Neural progenitor cell (in vitro differentiated cells): ENCODE measurements around the gene MAPK9.

Experiments
- EZH2 ChIP-seq: fragments of 200-600 bp; sonication (generic); IDR thresholded peaks from 2 replicates; pipeline ENCODE4 v1.6.1; 2017; ENCODE audit warnings: antibody characterized with exemption, mild to moderate bottlenecking, moderate library complexity
- EZH2phosphoT487 ChIP-seq: fragments of 200-600 bp; sonication (generic); IDR thresholded peaks from 2 replicates; pipeline ENCODE4 v1.6.1; 2017; ENCODE audit warnings: antibody characterized with exemption
- TF ChIP-seq, protein P1 (sequence below): fragments of 200-600 bp; sonication (generic); IDR thresholded peaks from 2 replicates; pipeline ENCODE4 v1.5.1; 2017; ENCODE audit warnings: antibody characterized with exemption, mild to moderate bottlenecking

DNA sequence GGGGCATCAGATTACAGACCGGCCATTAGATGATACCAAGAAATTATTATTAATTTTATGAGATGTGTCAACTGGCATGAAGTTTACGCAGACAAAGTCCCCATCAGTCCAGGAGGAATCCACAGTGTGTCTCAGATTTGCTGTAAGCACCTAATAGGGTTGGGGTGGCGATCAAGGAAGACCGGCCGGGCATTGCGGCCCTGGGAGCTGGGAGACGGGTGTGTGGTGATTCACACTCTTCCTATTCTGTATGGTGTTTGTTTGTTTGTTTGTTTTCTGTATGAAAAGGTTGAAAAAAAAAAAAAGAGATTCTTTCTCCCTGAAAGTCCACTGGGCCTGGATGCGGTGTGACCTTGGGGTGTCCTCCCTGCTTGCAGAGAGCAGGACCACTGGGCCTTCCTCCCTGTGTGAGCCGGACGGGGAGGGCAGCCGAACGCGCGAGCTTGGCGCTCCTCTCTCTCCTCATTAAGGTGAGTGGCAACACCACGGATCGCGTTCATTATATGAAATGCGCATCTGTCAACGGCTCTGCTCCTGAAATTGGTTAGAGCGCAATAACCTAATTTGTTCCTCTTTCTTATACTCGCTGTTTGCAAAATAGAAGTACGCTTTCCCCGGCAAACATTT is 98.0 kb downstream of the MAPK9 start:
- TF ChIP-seq EZH2 (no peak), EZH2phosphoT487 (no peak)
- TF ChIP-seq, protein P1, sequence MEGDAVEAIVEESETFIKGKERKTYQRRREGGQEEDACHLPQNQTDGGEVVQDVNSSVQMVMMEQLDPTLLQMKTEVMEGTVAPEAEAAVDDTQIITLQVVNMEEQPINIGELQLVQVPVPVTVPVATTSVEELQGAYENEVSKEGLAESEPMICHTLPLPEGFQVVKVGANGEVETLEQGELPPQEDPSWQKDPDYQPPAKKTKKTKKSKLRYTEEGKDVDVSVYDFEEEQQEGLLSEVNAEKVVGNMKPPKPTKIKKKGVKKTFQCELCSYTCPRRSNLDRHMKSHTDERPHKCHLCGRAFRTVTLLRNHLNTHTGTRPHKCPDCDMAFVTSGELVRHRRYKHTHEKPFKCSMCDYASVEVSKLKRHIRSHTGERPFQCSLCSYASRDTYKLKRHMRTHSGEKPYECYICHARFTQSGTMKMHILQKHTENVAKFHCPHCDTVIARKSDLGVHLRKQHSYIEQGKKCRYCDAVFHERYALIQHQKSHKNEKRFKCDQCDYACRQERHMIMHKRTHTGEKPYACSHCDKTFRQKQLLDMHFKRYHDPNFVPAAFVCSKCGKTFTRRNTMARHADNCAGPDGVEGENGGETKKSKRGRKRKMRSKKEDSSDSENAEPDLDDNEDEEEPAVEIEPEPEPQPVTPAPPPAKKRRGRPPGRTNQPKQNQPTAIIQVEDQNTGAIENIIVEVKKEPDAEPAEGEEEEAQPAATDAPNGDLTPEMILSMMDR, result no peak
